PC-3 (cell line): ENCODE results near the gene SIPA1L2. TPM values are rescaled to one million over a fixed set of nuclear protein-coding genes. Genes with fewer than 3 reads are reported as not detected.

Source experiments
- ATAC-seq: fragments of 200-7000 bp; cut with Tn5 transposase; 2 replicates; pipeline ENCODE4 v1.9.1; 2020; ENCODE audit warnings: mild to moderate bottlenecking, moderate library complexity
- Bru-seq: library from RNA; stranded (reverse); fragments of 400-500 nt; gene quantifications from one replicate; lab custom pipeline; 2021; lab: Mats Ljungman, UMichigan
- BruChase-seq, 2 experiments: library from RNA; stranded (reverse); fragments of 400-500 nt; gene quantifications; one replicate each; lab custom pipeline; 2021; lab: Mats Ljungman, UMichigan
- BruUV-seq: library from RNA; stranded (reverse); fragments of 400-500 nt; replicated peaks from 2 replicates; lab custom pipeline; 2021; lab: Mats Ljungman, UMichigan
- CTCF ChIA-PET: fragments of 300-600 bp; sonication (Branson Sonifier 250); formaldehyde crosslinking; loops from one replicate; lab custom pipeline; 2022; ENCODE audit warnings: antibody characterized with exemption; lab: Charles Lee
- POLR2A ChIA-PET: fragments of 300-600 bp; sonication (Branson Sonifier 250); formaldehyde crosslinking; loops from one replicate; lab custom pipeline; 2022; ENCODE audit warnings: antibody characterized with exemption; ENCODE audit not compliant: unreplicated experiment; lab: Charles Lee
- DNase-seq: peaks from one replicate; pipeline ENCODE4 v3.0.0-alpha.2; 2015
- H2AFZ ChIP-seq: fragments of 300-600 bp; sonication (generic); 2 replicates; pipeline ENCODE4 v1.6.0; 2016; ENCODE audit warnings: antibody characterized with exemption, low read length
- H3F3A ChIP-seq: fragments of 300-600 bp; sonication (generic); one replicate; pipeline ENCODE4 v1.6.0; 2017; ENCODE audit warnings: antibody characterized with exemption, low read length, control low read depth, mild to moderate bottlenecking; ENCODE audit not compliant: unreplicated experiment
- H3K27ac ChIP-seq: fragments of 300-600 bp; sonication (generic); 2 replicates; pipeline ENCODE4 v1.5.1; 2016; ENCODE audit warnings: mild to moderate bottlenecking, low read length
- H3K27me3 ChIP-seq: fragments of 300-600 bp; sonication (generic); 2 replicates; pipeline ENCODE4 v1.6.1; 2016; ENCODE audit warnings: low read length, mixed read lengths
- H3K36me3 ChIP-seq: fragments of 300-600 bp; sonication (generic); 2 replicates; pipeline ENCODE4 v1.6.1; 2016; ENCODE audit warnings: low read depth, mixed run types, low read length, mixed read lengths
- H3K4me1 ChIP-seq: fragments of 300-600 bp; sonication (generic); 2 replicates; pipeline ENCODE4 v1.5.1; 2016; ENCODE audit warnings: low read length; ENCODE audit not compliant: insufficient read depth
- H3K4me2 ChIP-seq: fragments of 300-600 bp; sonication (generic); 2 replicates; pipeline ENCODE4 v1.6.0; 2016; ENCODE audit warnings: low read length
- H3K4me3 ChIP-seq: fragments of 300-600 bp; sonication (generic); 2 replicates; pipeline ENCODE4 v1.5.1; 2016; ENCODE audit warnings: mild to moderate bottlenecking, low read length, mixed read lengths
- H3K79me2 ChIP-seq: fragments of 300-600 bp; sonication (generic); 2 replicates; pipeline ENCODE4 v1.6.1; 2017; ENCODE audit warnings: low read length, mixed read lengths
- H3K9ac ChIP-seq: fragments of 300-600 bp; sonication (generic); 2 replicates; pipeline ENCODE4 v1.6.0; 2016; ENCODE audit warnings: mild to moderate bottlenecking, low read length
- H3K9me2 ChIP-seq: fragments of 300-600 bp; sonication (generic); replicated peaks from 2 replicates; pipeline ENCODE4 v1.6.1; 2016; ENCODE audit warnings: mixed run types, low read length, mixed read lengths
- H3K9me3 ChIP-seq: fragments of 300-600 bp; sonication (generic); 2 replicates; pipeline ENCODE4 v1.6.1; 2016; ENCODE audit warnings: low read length, mixed read lengths
- H4K20me1 ChIP-seq: fragments of 300-600 bp; sonication (generic); 2 replicates; pipeline ENCODE4 v1.6.1; 2016; ENCODE audit warnings: low read length, mixed read lengths
- CTCF ChIP-seq: fragments of 300-600 bp; sonication (generic); conservative IDR thresholded peaks from 2 replicates; pipeline ENCODE4 v1.5.1; 2017; ENCODE audit warnings: antibody characterized with exemption, low read depth, mild to moderate bottlenecking, low read length
- EZH2 ChIP-seq: fragments of 300-600 bp; sonication (generic); IDR thresholded peaks from one replicate; pipeline ENCODE4 v1.6.1; 2017; ENCODE audit warnings: antibody characterized with exemption, mild to moderate bottlenecking, low read length; ENCODE audit not compliant: unreplicated experiment
- EZH2phosphoT487 ChIP-seq: fragments of 300-600 bp; sonication (generic); IDR thresholded peaks from 2 replicates; pipeline ENCODE4 v1.6.1; 2018; ENCODE audit warnings: mild to moderate bottlenecking, antibody characterized with exemption, low read length, borderline replicate concordance
- intact Hi-C: fragments of 100-400 bp; cut with micrococcal nuclease; formaldehyde crosslinking; loops from 2 replicates; pipeline ENCODE4 v1.9.0; 2023
- long read RNA-seq: library from polyadenylated mRNA; unstranded; transcript quantifications from one replicate; pipeline ENCODE4 v2.0.0, GENCODE V29; 2021; ENCODE audit not compliant: unreplicated experiment
- total RNA-seq: library from RNA; depleted of rRNA; stranded (reverse); fragments of >200 nt; gene quantifications from 2 replicates; pipeline ENCODE4 v1.2.3, GENCODE V29; 2014; rRNA removed

Gene SIPA1L2
- total RNA-seq (8.9 and 9.8 TPM in 2 replicates), Bru-seq, nascent RNA (percentile 84 among the genes with signal in this experiment), BruChase-seq, experiment 1, labeled RNA remaining after a 6-hour chase (percentile 71 among the genes with signal in this experiment), BruChase-seq, experiment 2, labeled RNA remaining after a 2-hour chase (percentile 74 among the genes with signal in this experiment)
- long read RNA-seq, partial matches to known transcripts = 37 of 56 reads
- long read RNA-seq, other reads (novel, unspliced or antisense) = 19 of 56 reads

- Histone ChIP-seq H3F3A (no peaks in the 10 kb centered on the region), H3K27ac (peak within 1 kb of the TSS; percentile 30), H3K79me2 (peaks cover 28% of the 10 kb centered on the region), H4K20me1 (no peaks in the 10 kb centered on the region), H3K9me3 (no peaks in the 10 kb centered on the region), H3K4me2 (peak within 1 kb of the TSS; percentile 92), H3K4me1 (peaks cover 34% of the 10 kb centered on the region), H3K4me3 (peak within 1 kb of the TSS; percentile 77), H2AFZ (peak within 1 kb of the TSS; percentile 94), H3K27me3 (no peaks in the 10 kb centered on the region), H3K9ac (peak within 1 kb of the TSS; percentile 66), H3K36me3 (no peaks in the 10 kb centered on the region), H3K9me2 (no peaks in the 10 kb centered on the region)
- DNase-seq = peak; percentile 97
- BruUV-seq = no TSS peak
- TF ChIP-seq CTCF = peak; percentile 83
- TF ChIP-seq EZH2phosphoT487 = no peak
- ChIA-PET CTCF (interaction anchor here (0.5 to 1.1 kb wide), 7 partner anchors 163 to 588 kb away, joined by 3 to 8 read pairs (median 3); no protein-coding TSS in a partner anchor), POLR2A (interaction anchor here (0.6 kb wide), 2 partner anchors 173 to 391 kb away, joined by 6 to 8 read pairs; no protein-coding TSS in a partner anchor)
- intact Hi-C loops = loop anchor here (1.0 to 10.0 kb wide), 7 partner anchors 320 to 611 kb away; partner anchors contain the start of gene NTPCR
- ATAC-seq = peak; percentile 88
Measured at GRCh38 chr1:232630047-232630893, at the start of gene SIPA1L2. SIPA1L2 (minus strand) TSS chr1:232630133; CDS start chr1:232515339, 114,794 bp downstream.

- Histone ChIP-seq H3F3A (no peaks in the 10 kb centered on the region), H2AFZ (peak overlapping the region; percentile 66), H3K27ac (peak overlapping the region; percentile 64), H3K36me3 (no peaks in the 10 kb centered on the region), H4K20me1 (no peaks in the 10 kb centered on the region), H3K4me1 (peaks cover 15% of the 10 kb centered on the region), H3K9me2 (no peaks in the 10 kb centered on the region), H3K4me2 (peak overlapping the region; percentile 68), H3K9ac (0 out of 2 replicates have a peak overlapping the region, but pooled peaks have one; percentile 5), H3K27me3 (no peaks in the 10 kb centered on the region), H3K79me2 (no peaks in the 10 kb centered on the region), H3K9me3 (no peaks in the 10 kb centered on the region), H3K4me3 (peak overlapping the region; percentile 25; the same call in 1 of the 2 replicates)
- DNase-seq = peak; percentile 93
- ATAC-seq = peak; percentile 99
- ChIA-PET POLR2A (interaction anchor here (0.6 kb wide), 1 partner anchor 170 kb away, joined by 3 read pairs; no protein-coding TSS in a partner anchor), CTCF (no interaction called here)
- no TSS peak for BruUV-seq
- no peak for TF ChIP-seq EZH2phosphoT487
- no peak for TF ChIP-seq EZH2
- TF ChIP-seq CTCF = no peak
- intact Hi-C loops = loop anchor here (1.0 kb wide), 3 partner anchors 13 to 176 kb away; no protein-coding TSS in a partner anchor
Measured at GRCh38 chr1:232678185-232678886, 48.4 kb upstream of the SIPA1L2 start.
